K562 (cell line): Measurements from ENCODE around the gene C3AR1. TPM values are rescaled to one million over a fixed set of nuclear protein-coding genes. Genes with fewer than 3 reads are reported as not detected.
A peak's percentile ranks its signal among the peaks of the same experiment; 100 is the strongest.

ENCODE experiments used
- CBX3 ChIP-seq, 2 experiments: IDR thresholded peaks; 1 replicate in 1 of 2; 2 replicates in 1 of 2; pipeline ENCODE4 v1.6.1; 2012; ENCODE audit warnings: inconsistent platforms in 2 of 2, low read length in 2 of 2, borderline replicate concordance in 1 of 2, control low read depth in 1 of 2
- HDAC3 ChIP-seq: fragments of 450-650 bp; IDR thresholded peaks from 2 replicates; pipeline ENCODE4 v1.6.1; 2018; ENCODE audit warnings: borderline replicate concordance, mild to moderate bottlenecking, moderate library complexity; ENCODE audit not compliant: partially characterized antibody
- KAT7 ChIP-seq: sonication (generic); formaldehyde crosslinking; IDR thresholded peaks from 2 replicates; pipeline ENCODE4 v1.8.0; 2022; ENCODE audit warnings: missing genetic modification reagents, mild to moderate bottlenecking, borderline replicate concordance
- POLR2A ChIP-seq: fragments of 450-650 bp; conservative IDR thresholded peaks from 2 replicates; pipeline ENCODE4 v1.6.1; 2016
- POU5F1 ChIP-seq: fragments of 150-350 bp; IDR thresholded peaks from 2 replicates; pipeline ENCODE4 v1.6.1; 2014; ENCODE audit warnings: borderline replicate concordance, low read length, low read depth, mild to moderate bottlenecking; ENCODE audit not compliant: partially characterized antibody
- SP1 ChIP-seq: sonication (generic); formaldehyde crosslinking; IDR thresholded peaks from 2 replicates; pipeline ENCODE4 v1.8.1; 2022; ENCODE audit warnings: mild to moderate bottlenecking, missing genetic modification reagents
- STAT5A ChIP-seq: IDR thresholded peaks from 2 replicates; pipeline ENCODE4 v1.6.1; 2012; ENCODE audit warnings: low read length, inconsistent platforms, borderline replicate concordance
- VEZF1 ChIP-seq: fragments of 200-800 bp; sonication (Bioruptor generic); IDR thresholded peaks from 2 replicates; pipeline ENCODE4 v1.6.1; 2017; ENCODE audit warnings: missing genetic modification characterization, missing compliant biosample characterization
- XRCC5 ChIP-seq: fragments of 200-400 bp; formaldehyde crosslinking; IDR thresholded peaks from 2 replicates; pipeline ENCODE4 v1.6.1; 2017; ENCODE audit warnings: low read depth, mild to moderate bottlenecking, low read length
- ZNF695 ChIP-seq: fragments of 450-650 bp; formaldehyde crosslinking; IDR thresholded peaks from 2 replicates; pipeline ENCODE4 v1.4.0; 2020; ENCODE audit warnings: mild to moderate bottlenecking, moderate library complexity
- polyA plus RNA-seq, 8 experiments: library from polyadenylated mRNA; depleted of rRNA in 4 of 8; stranded (reverse) in 5 of 8; unstranded in 3 of 8; fragments of >200 nt; fragmentation: Nextera tagmentation in 2 of 8; fragmentation: Illumina TruSeq in 1 of 8; extraction: Ambion mirVana in 2 of 8; extraction: Trizol in 1 of 8; gene quantifications; 2 replicates each; pipeline versions ENCODE4 v1.2.1 to v1.2.3, GENCODE V29; 2011 to 2014; ENCODE audit warnings: inconsistent platforms in 1 of 8, missing spikeins in 1 of 8
- total RNA-seq, 7 experiments: library from RNA; depleted of rRNA in 6 of 7; stranded (reverse); fragments of >200 nt in 6 of 7; fragmentation: Illumina TruSeq in 2 of 7; extraction: Trizol in 2 of 7; gene quantifications; 2 replicates each; pipeline versions ENCODE4 v1.2.1 to v1.2.3, GENCODE V29; 2011 to 2021; ENCODE audit warnings: low replicate concordance in 1 of 7
- TF ChIP-seq, protein P1 (sequence below): sonication (generic); formaldehyde crosslinking; IDR thresholded peaks from 2 replicates; pipeline ENCODE4 v1.8.0; 2023; ENCODE audit warnings: mild to moderate bottlenecking, missing genetic modification reagents
- TF ChIP-seq, protein P2 (sequence below), 2 experiments: fragments of 450-650 bp; IDR thresholded peaks; 2 replicates each; pipeline ENCODE4 v1.6.1; 2018; ENCODE audit warnings: mild to moderate bottlenecking in 2 of 2, low read depth in 1 of 2; ENCODE audit not compliant: partially characterized antibody in 2 of 2

C3AR1 gene
- total and polyA plus RNA-seq, 9 of the 15 experiments (the other 6 are each of a cell fraction or from before 2014, with no cell fraction given): 2.2 to 12.9 (median 5.3) TPM

DNA sequence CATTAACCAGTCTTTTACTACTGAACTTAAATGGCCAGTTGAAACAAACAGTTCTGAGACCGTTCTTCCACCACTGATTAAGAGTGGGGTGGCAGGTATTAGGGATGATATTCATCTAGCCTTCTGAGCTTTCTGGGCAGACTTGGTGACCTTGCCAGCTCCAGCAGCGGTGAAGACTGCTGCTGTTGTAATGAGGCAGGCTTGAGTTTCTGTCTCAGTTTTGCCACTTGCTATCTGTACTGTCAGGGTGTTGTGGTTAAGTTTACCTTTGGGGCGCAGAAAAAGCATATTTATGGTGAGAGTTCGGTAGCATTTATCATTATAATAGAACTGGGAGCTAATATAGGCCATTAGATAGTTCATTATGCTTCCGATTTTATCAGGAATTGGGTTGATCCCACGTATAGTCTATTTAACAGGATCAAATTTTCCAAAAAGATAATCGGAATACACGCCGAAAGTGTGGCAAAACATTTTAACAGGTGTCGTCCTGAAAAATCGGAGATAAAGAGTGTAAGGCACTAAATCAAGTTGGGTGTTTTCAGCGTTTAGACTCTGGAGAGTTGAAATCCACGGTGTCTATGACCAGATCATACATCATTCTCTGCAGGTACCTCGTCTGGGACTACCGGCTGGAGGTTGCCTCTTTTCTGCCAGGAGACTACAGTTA is 15.2 kb upstream of the C3AR1 start (continued):
- TF ChIP-seq, protein P1, sequence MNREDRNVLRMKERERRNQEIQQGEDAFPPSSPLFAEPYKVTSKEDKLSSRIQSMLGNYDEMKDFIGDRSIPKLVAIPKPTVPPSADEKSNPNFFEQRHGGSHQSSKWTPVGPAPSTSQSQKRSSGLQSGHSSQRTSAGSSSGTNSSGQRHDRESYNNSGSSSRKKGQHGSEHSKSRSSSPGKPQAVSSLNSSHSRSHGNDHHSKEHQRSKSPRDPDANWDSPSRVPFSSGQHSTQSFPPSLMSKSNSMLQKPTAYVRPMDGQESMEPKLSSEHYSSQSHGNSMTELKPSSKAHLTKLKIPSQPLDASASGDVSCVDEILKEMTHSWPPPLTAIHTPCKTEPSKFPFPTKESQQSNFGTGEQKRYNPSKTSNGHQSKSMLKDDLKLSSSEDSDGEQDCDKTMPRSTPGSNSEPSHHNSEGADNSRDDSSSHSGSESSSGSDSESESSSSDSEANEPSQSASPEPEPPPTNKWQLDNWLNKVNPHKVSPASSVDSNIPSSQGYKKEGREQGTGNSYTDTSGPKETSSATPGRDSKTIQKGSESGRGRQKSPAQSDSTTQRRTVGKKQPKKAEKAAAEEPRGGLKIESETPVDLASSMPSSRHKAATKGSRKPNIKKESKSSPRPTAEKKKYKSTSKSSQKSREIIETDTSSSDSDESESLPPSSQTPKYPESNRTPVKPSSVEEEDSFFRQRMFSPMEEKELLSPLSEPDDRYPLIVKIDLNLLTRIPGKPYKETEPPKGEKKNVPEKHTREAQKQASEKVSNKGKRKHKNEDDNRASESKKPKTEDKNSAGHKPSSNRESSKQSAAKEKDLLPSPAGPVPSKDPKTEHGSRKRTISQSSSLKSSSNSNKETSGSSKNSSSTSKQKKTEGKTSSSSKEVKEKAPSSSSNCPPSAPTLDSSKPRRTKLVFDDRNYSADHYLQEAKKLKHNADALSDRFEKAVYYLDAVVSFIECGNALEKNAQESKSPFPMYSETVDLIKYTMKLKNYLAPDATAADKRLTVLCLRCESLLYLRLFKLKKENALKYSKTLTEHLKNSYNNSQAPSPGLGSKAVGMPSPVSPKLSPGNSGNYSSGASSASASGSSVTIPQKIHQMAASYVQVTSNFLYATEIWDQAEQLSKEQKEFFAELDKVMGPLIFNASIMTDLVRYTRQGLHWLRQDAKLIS (CRISPR knock-in tag): peak; percentile 38; the same call in 1 of the 2 replicates
- TF ChIP-seq SP1 (0 out of 2 replicates have a peak, but pooled peaks have one; percentile 4), VEZF1 (CRISPR knock-in tag) (0 out of 2 replicates have a peak, but pooled peaks have one; percentile 13), KAT7 (0 out of 2 replicates have a peak, but pooled peaks have one; percentile 57), POLR2A (no peak), STAT5A (0 out of 2 replicates have a peak, but pooled peaks have one; percentile 6), POU5F1 (no peak), XRCC5 (no peak), HDAC3 (no peak), ZNF695 (CRISPR knock-in tag) (no peak), CBX3 (IDR thresholded peaks at IDR 0.05; ENCODE audit: borderline replicate concordance in 1 of 2, low read length in 2 of 2) (no peak)
- TF ChIP-seq, protein P2, sequence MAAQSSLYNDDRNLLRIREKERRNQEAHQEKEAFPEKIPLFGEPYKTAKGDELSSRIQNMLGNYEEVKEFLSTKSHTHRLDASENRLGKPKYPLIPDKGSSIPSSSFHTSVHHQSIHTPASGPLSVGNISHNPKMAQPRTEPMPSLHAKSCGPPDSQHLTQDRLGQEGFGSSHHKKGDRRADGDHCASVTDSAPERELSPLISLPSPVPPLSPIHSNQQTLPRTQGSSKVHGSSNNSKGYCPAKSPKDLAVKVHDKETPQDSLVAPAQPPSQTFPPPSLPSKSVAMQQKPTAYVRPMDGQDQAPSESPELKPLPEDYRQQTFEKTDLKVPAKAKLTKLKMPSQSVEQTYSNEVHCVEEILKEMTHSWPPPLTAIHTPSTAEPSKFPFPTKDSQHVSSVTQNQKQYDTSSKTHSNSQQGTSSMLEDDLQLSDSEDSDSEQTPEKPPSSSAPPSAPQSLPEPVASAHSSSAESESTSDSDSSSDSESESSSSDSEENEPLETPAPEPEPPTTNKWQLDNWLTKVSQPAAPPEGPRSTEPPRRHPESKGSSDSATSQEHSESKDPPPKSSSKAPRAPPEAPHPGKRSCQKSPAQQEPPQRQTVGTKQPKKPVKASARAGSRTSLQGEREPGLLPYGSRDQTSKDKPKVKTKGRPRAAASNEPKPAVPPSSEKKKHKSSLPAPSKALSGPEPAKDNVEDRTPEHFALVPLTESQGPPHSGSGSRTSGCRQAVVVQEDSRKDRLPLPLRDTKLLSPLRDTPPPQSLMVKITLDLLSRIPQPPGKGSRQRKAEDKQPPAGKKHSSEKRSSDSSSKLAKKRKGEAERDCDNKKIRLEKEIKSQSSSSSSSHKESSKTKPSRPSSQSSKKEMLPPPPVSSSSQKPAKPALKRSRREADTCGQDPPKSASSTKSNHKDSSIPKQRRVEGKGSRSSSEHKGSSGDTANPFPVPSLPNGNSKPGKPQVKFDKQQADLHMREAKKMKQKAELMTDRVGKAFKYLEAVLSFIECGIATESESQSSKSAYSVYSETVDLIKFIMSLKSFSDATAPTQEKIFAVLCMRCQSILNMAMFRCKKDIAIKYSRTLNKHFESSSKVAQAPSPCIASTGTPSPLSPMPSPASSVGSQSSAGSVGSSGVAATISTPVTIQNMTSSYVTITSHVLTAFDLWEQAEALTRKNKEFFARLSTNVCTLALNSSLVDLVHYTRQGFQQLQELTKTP (IDR thresholded peaks at IDR 0.05; ENCODE audit: low read depth in 1 of 2, partially characterized antibody in 2 of 2): peak in 1 of 2 experiments; percentile 31
